ENCODE data around the gene TRIM65.
A peak's percentile ranks its signal among the peaks of the same experiment; 100 is the strongest.
"Not testable (repeated sequence)": the region's sequence is repeated elsewhere in the genome, so short reads cannot be mapped to it uniquely, and the experiment has no call there.

Gene TRIM65

DNA sequence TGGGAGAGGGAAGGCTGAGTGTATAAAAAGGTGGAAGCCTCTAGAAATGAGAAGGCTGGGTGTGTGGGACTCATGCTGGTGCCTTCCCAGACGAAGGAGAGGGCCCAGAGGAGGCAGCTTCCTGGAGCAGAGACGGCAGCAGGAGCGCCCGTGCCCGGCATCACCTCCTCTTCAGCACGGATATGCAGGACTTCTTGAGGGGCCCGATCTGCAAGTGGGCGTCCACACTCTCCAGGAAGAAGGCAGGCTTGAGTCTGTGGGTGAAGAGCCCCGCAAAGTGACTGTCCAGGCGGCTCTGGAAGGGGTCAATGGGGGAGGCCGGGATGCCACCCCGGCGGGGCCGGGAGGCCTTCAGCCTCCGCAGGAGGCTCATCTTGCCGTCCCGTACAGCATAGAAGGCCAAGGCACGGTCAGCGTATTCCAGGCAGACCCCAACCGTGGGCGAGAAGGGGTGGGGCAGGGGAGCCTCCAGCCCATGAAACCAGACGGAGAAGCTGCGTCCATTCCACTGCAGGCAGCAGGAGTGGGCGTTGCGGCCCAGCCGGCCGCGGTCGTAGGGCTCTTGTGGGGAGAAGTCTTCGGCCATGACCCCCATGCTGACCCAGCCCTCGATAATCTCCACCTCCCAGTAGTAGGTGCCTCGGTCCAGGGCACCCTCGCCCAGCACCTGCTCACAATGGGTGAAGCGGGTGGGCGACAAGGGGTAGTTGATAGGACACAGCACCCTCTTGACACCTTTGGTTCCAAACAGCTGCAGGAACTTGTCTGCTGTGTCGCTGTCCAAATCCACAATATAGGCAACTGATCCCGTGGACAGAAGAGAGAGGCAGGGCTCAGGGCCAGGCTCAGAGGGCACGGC is 22.2 kb downstream of the TRIM65 start:
- no peak for DNase-seq

DNA sequence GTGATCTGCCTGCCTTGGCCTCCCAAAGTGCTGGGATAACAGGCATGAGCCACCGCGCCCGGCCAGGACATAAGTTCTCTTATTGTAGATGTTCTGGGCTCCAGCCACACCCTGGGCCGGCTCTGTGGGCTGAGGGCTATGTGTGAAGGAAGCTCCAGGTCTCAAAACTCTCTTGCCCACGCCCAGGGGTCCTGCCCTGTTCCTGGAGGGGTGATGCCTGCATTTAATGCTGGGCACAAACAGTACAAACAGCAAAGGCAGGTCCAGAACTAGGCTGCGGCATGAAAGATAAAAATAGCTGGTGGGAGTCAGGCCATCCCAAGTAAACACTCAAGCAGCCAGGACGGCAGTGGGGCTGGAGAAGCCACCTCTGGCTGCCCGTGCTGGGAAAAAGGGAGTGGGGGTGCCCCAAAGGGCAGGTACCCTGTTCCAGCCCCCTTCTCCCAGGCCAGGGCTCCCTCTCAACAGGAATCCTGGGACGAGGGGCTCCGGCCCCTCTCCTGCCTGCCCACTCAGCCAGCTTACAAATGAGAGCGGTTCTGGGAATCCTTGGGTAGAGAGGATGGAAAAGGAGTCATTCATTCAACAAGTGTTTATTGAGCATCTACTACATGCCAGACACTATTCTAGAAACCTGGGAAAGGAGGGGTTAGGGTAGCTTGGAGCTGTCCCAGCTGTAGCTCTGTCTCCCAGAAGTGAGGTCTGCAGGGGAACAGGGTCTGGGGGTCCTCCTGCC is 23.0 kb downstream of the TRIM65 start:
- no peak for DNase-seq

DNA sequence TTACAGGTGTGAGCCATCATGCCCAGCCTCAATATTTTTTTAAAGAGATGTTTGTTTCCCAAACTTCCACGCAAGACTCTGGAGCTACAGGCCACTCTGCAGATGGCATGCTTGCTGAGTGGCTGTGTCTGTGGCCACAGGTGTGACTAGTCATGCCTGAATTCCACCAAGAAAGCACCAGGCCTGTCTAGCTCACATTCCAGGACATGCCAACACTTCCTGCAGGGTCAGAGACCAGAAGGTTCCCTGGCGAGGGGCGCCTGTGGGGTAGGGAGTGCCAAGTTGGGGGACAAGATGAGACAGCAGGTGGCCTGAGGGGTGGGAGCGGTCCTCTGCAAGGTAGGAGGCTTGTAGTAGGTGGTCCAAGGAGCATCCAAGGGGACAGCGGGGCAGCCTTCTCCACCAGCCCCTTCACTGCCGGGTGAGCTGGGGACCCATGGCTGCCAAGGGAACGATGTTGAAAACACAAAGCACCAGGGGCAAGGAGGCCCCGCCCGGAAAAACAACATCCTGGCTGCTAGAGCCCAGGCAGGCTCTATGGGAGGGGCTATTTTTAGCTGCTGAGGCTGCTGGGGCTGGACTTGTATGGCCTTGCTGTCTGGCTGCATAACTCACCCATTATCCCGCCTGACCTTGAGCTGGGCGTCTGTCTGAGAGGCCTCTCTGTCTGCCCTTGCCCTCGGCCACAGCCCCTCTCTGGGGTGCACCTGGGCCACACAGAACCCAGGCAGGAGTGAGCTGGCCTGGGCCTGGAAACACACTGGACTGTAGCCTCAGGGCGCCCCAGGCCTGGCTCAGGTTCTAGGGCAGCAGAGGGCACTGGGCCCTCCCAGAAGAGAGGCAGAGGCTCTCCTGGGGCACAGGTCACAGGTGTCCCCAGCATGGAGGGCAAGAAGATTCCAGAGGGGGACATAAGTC is 24.1 kb downstream of the TRIM65 start:
- peak; percentile 62 for DNase-seq

GRCh38 chr17:75870228-75870627 is 26.5 kb downstream of the TRIM65 start:
- not testable (repeated sequence) for DNase-seq

DNA sequence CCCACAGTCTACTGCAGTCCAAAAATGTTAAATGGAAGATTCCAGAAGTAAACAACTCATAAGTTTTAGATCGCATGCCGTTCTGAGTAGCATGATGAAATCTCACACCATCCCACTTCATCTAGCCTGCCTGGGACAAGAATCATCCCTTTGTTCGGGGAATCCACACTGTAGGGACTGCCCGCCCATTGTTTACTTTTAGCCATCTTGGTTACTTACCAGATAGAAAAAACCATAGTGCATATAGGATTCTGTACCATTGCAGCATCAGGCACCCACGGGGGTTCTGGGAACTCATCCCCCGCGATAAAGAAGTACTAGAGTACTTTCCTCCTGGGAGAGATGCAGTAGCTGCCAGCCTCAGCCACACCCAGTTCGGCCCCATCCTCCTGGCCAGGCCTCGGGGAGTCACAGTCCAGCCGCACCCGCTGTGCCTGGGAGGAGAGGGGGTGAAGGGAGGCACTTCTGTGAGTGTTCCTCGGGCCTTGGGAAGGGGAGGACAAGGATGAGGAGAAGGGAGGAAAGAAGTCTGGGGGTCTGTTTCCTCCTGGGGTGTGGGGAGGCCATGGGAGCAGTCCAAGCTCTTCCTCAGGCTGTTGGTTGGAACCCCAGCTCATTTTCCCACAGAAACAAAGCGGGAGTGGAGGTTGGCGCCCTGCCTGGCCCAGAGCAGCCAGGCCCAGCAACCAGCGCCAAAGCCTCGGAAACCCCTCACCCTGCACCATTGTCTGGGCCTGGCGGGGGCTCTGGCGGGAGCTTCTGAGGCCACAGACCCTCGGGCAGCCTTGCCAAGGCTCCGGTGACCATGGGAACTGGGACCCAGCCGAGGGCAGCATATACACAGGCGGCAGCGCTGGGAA is 27.2 kb downstream of the TRIM65 start:
- DNase-seq: no peak

DNA sequence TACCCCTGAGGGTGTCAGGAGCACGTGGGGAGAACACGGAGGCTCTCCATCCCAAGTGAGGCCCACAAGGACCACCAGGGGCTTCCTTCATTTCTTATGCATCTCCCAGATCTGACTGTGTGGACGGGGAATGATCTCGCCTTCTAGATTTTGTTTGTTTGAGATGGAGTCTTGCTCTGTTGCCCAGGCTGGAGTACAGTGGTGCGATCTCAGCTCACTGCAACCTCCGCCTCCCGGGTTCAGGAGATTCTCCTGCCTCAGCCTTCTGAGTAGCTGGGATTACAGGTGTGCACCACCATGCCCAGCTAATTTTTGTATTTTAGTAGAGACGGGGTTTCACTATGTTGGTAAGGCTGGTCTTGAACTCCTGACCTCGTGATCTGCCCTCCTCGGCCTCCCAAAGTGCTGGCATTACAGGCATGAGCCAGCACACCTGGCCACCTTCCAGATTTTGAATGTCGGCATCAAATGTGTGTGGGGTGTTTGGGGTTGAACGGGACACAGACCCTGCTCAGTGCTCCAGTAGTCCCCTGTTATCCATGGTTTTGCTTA is 27.9 kb downstream of the TRIM65 start:
- not testable (repeated sequence) for DNase-seq

DNA sequence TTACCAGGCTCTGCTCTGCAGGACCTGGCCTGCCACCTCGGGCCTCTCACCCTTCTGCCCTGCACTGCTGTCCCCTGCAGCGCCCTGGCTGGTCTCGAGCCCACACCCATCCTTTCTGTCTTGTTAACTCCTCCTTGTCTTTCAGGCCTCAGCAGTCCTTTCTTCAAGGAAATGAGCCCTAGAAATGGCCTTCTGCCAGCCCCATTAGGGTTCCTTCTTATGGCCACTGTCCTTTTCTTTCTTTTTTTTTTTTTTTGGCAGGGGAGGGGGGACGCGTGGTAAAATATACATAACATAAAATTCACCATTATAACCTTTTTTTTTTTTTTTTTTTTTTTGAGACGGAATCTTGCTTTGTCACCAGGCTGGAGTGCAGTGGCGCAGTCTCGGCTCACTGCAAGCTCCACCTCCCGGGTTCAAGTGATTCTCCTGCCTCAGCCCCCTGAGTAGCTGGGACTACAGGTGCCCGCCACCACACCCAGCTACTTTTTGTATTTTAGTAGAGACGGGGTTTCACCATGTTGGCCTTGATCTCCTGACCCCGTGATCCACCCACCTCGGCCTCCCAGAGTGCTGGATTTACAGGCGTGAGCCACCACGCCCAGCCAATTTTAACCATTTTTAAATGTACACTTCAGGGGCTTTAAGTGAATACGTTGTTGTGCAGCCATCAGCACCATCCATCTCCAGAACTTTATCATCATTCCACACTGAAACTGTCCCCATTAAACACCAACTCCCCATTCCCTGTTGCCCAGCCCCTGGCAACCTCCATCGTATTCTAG is 31.2 kb downstream of the TRIM65 start:
- not testable (repeated sequence) for DNase-seq

- DNase-seq: not testable (repeated sequence)
Measured at GRCh38 chr17:75864887-75865286, 31.9 kb downstream of the TRIM65 start.

- DNase-seq: no peak
Measured at GRCh38 chr17:75864448-75864871, 32.3 kb downstream of the TRIM65 start.

GRCh38 chr17:75861927-75862317 is 34.8 kb downstream of the TRIM65 start:
- no peak for DNase-seq

DNA sequence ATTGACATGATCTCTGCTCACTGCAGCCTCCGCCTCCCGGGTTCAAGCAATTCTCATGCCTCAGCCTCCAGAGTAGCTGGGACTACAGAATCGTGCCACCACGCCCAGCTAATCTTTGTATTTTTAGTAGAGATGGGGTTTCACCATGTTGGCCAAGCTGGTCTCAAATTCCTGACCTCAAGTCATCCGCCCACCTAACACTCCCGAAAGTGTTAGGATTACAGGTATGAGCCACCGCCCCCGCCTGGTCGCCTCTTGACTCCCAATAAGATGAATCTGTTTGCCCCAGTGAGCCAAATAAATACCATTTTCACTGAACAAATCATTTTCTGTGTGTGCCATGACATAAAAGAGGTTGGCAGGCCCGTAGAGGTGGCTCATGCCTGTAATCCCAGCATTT is 37.4 kb downstream of the TRIM65 start:
- DNase-seq: not testable (repeated sequence)

GRCh38 chr17:75856062-75856756 is 40.5 kb downstream of the TRIM65 start:
- no peak for DNase-seq

GRCh38 chr17:75855310-75856061 is 41.3 kb downstream of the TRIM65 start, which contains the start of gene WBP2:
TSS of gene WBP2 (minus strand) at chr17:75855335. CDS start at chr17:75855297, 38 bp downstream.
- peak; percentile 100 for DNase-seq

GRCh38 chr17:75854881-75855309 is 41.9 kb downstream of the TRIM65 start:
- no peak for DNase-seq

- DNase-seq: no peak
Measured at GRCh38 chr17:75854101-75854748, 42.5 kb downstream of the TRIM65 start.

DNA sequence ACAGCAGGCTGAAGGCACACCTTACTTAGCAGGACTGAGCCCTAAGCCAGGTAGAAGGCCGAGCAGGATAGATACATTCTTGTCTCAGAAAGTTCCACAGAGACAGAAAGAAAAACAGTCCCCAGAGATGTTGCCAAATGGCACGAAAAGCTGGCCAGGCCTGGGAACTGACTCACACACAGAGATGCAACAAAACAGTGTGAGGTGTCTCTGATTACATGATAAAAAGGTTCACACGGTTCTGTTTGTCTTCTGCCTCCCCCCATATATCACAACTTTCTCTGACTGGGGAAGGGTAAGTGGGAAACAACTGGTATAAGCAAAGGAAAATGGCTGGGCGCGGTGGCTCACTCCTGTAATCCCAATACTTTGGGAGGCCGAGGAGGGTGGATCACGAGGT is 43.3 kb downstream of the TRIM65 start:
- DNase-seq: no peak

- DNase-seq: not testable (repeated sequence)
Measured at GRCh38 chr17:75851693-75851991, 45.1 kb downstream of the TRIM65 start.

GRCh38 chr17:75850928-75851692 is 45.6 kb downstream of the TRIM65 start:
- no peak for DNase-seq

Data from amniotic stem cell (primary cell).